ENCODE measurements around the gene GSG1L. TPM values are rescaled to one million over a fixed set of nuclear protein-coding genes. Genes with fewer than 3 reads are reported as not detected.

The GSG1L gene
- total and polyA plus RNA-seq, 9 of the 15 experiments (the other 6 are each of a cell fraction or from before 2014, with no cell fraction given), result not detected

GRCh38 chr16:27994686-27995085 lies 68.8 kb downstream of the GSG1L start (continued):
- TF ChIP-seq ZNF407 (IDR thresholded peaks at IDR 0.05; ENCODE audit: low read depth), result no peak
- no peak for TF ChIP-seq CREBBP (IDR thresholded peaks at IDR 0.05; ENCODE audit: low read depth, low read length)
- TF ChIP-seq SMARCA4 (IDR thresholded peaks at IDR 0.05), result no peak
- TF ChIP-seq IRF9 (tag; IDR thresholded peaks at IDR 0.05), result no peak
- TF ChIP-seq POLR2G (IDR thresholded peaks at IDR 0.05; ENCODE audit: low read depth, low read length), result no peak
- no peak for TF ChIP-seq GTF3C2 (IDR thresholded peaks at IDR 0.05; ENCODE audit: borderline replicate concordance, extremely low read depth, insufficient read length)
- no peak for TF ChIP-seq ZNF274 (IDR thresholded peaks at IDR 0.05; ENCODE audit: borderline replicate concordance, low read depth, low read length)
- no peak for TF ChIP-seq ZNF444 (CRISPR knock-in tag; IDR thresholded peaks at IDR 0.05)

Measured in K562 (cell line).